ENCODE results near the gene CAMSAP3. TPM values are rescaled to one million over a fixed set of nuclear protein-coding genes. Genes with fewer than 3 reads are reported as not detected.
A peak's percentile ranks its signal among the peaks of the same experiment; 100 is the strongest.

The CAMSAP3 gene
- total and polyA plus RNA-seq, 10 donors = 0.28 to 1.5 (median 0.79) TPM

DNA sequence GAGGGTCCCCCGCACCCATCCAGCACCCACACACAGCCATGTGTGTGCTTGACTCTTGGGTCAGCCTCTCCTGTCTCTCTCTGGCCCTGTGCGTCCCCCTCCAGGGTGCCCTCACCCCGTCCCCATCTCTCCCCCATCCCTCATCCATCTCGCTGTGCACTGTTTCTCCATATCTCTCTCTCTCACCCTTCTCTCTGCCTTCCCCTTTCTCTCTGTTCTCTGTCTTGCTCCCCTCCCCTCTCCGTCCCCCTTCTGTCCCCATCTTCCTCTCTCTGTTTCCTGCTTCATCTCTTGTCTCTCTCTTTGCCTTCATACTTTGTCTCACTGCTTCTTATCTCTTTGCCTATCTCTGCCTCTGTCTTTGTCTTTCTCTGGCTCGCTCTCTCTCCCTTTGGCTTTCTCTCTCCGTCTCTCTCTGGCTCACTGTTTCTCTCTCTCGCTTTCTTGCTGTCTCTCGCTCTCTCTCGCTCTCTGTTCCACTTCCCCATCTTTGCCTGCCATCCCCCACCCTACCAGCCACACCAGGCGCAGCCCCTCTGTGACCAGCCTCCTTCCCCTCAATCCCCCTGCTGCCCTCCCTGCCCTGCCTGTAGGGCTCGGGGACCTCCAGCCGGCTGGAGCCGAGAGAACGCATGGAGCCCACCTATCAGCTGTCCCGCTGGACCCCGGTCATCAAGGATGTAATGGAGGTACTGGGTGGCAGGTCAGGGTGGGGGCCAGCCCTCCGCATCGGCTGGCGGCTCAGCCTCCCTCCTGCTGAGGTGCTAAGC lies 50.2 kb downstream of the CAMSAP3 start:
- WGBS, 5 donors = 49 to 75% (median 68%) methylated on average over 17 to 20 of the region's 20 CpGs
- DNase-seq = no peak
- H3K27me3 ChIP-seq (replicated peaks in 1 of 7) = peaks cover 0 to 5% (median 0%) of the 10 kb centered on the region in 7 donors
- intact Hi-C loops (cut with DNase I; ENCODE audit: low total_unique reads) = no loop called here
- peak overlapping the region in 3 of 8 donors; percentile 7 to 12 (median 8) for H3K4me3 ChIP-seq
- H3K36me3 ChIP-seq = peaks cover 0 to 66% (median 38%) of the 10 kb centered on the region in 6 donors
- peaks cover 0 to 34% (median 4%) of the 10 kb centered on the region in 6 donors for H3K4me1 ChIP-seq
- TF ChIP-seq POLR2AphosphoS5 (IDR thresholded peaks at IDR 0.05) (peak; percentile 10 to 71 (median 36)), POLR2A (IDR thresholded peaks at IDR 0.05) (no peak)
- TF ChIP-seq, protein P1, sequence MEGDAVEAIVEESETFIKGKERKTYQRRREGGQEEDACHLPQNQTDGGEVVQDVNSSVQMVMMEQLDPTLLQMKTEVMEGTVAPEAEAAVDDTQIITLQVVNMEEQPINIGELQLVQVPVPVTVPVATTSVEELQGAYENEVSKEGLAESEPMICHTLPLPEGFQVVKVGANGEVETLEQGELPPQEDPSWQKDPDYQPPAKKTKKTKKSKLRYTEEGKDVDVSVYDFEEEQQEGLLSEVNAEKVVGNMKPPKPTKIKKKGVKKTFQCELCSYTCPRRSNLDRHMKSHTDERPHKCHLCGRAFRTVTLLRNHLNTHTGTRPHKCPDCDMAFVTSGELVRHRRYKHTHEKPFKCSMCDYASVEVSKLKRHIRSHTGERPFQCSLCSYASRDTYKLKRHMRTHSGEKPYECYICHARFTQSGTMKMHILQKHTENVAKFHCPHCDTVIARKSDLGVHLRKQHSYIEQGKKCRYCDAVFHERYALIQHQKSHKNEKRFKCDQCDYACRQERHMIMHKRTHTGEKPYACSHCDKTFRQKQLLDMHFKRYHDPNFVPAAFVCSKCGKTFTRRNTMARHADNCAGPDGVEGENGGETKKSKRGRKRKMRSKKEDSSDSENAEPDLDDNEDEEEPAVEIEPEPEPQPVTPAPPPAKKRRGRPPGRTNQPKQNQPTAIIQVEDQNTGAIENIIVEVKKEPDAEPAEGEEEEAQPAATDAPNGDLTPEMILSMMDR (IDR thresholded peaks at IDR 0.05 in 8 of 11, conservative IDR thresholded peaks at IDR 0.05 in 3 of 11) = no peak
- H3K9me3 ChIP-seq = no peaks in the 10 kb centered on the region
- H3K27ac ChIP-seq = peak overlapping the region in 6 of 8 donors; percentile 15 to 84 (median 76)

DNA sequence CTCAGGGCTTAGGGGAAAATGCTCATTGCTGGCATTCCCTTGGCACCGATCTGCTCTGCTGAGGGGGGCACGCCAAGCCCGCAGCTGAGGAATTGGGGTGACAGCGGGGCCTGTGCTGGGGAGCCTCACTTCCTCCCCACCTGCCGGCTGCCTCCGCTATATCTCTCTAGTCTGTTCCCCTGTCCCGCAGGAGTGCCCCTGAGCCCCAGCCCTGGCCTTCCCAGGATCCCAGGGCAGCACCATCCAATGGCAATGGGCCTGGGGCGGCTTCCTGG lies 50.7 kb downstream of the CAMSAP3 start:
- Histone ChIP-seq H3K4me3 (peak overlapping the region in 3 of 8 donors; percentile 7 to 12 (median 8)), H3K27me3 (replicated peaks in 1 of 7) (peaks cover 0 to 10% (median 0%) of the 10 kb centered on the region in 7 donors), H3K36me3 (peaks cover 0 to 61% (median 38%) of the 10 kb centered on the region in 6 donors), H3K27ac (peak overlapping the region in 4 of 8 donors; percentile 74 to 84 (median 79)), H3K4me1 (peaks cover 0 to 35% (median 4%) of the 10 kb centered on the region in 6 donors), H3K9me3 (no peaks in the 10 kb centered on the region)
- 70 to 90% (median 86%) methylated on average over 2 to 8 of the region's 8 CpGs for WGBS, 5 donors
- TF ChIP-seq POLR2AphosphoS5 (IDR thresholded peaks at IDR 0.05) (peak in 1 of 3 donors; percentile 65), POLR2A (IDR thresholded peaks at IDR 0.05) (no peak)
- TF ChIP-seq, protein P1 (IDR thresholded peaks at IDR 0.05 in 8 of 11, conservative IDR thresholded peaks at IDR 0.05 in 3 of 11) = no peak
- intact Hi-C loops (cut with DNase I; ENCODE audit: low total_unique reads) = no loop called here
- no peak for DNase-seq

DNA sequence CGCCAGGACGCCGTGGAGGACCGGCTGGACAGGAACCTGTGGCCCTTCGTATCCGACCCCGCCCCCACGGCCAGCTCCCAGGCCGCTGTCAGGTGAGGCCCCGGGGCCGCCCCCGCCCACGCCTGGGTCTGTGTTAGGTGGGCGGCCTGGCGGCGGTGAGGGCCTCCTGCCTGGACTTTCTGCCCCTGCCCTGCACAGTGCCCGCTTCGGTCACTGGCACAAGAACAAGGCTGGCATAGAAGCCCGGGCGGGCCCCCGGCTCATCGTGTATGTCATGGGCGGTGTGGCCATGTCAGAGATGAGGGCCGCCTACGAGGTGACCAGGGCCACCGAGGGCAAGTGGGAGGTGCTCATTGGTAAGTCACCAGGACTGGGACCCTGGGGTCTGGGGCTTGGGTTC lies 51.5 kb downstream of the CAMSAP3 start:
- Histone ChIP-seq H3K27ac (peak overlapping the region in 1 of 8 donors; percentile 84), H3K27me3 (replicated peaks in 1 of 7) (peaks cover 0 to 14% (median 0%) of the 10 kb centered on the region in 7 donors), H3K36me3 (peaks cover 0 to 53% (median 33%) of the 10 kb centered on the region in 6 donors), H3K9me3 (no peaks in the 10 kb centered on the region), H3K4me3 (no peak overlapping the region), H3K4me1 (peaks cover 0 to 43% (median 11%) of the 10 kb centered on the region in 6 donors)
- WGBS, 5 donors = 91 to 97% (median 95%) methylated on average over 7 to 26 of the region's 26 CpGs
- DNase-seq = no peak
- TF ChIP-seq POLR2AphosphoS5 (IDR thresholded peaks at IDR 0.05) (peak in 1 of 3 donors; percentile 60), POLR2A (IDR thresholded peaks at IDR 0.05) (no peak)
- intact Hi-C loops (cut with DNase I; ENCODE audit: low total_unique reads) = no loop called here

DNA sequence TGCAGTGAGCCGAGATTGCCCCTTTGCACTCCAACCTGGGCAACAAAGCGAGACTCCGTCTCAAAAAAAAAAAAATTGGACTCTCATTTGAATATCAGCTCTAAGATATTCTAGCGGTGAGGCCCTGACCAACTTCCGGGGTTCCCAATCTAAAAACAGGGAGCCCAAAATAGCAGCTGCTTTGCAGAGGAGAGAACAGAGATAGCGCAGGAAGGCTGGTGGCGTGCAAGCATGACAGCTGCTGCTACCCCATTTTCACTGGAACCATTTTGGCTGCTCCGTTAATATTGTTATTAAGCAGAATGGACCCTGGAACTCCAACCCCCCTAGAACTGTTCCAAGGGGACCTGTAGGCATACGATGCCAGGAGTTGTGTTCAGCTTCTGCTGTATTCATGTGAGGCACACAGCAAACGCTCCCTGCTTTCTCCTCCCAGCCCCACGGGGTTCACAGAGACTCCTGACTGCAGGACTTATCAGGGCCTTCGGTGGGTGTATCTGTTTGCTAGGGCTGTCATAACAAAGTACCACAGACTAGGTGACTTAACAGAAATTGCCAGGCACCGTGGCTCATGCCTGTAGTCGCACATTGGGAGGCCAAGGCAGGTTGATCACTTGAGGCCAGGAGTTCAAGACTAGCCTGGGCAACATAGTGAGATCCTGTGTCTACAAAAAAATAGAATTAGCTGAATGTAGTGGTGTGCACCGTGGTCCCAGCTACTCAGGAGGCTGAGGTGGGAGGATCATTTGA lies 52.8 kb downstream of the CAMSAP3 start:
- no peak for DNase-seq
- H3K9me3 ChIP-seq = no peaks in the 10 kb centered on the region
- H3K36me3 ChIP-seq = peaks cover 0 to 41% (median 27%) of the 10 kb centered on the region in 6 donors
- no peak for TF ChIP-seq POLR2AphosphoS5 (IDR thresholded peaks at IDR 0.05)
- H3K4me1 ChIP-seq = peaks cover 3 to 56% (median 17%) of the 10 kb centered on the region in 6 donors
- H3K4me3 ChIP-seq = no peak overlapping the region
- H3K27ac ChIP-seq = no peak overlapping the region
- peaks cover 0 to 14% (median 0%) of the 10 kb centered on the region in 7 donors for H3K27me3 ChIP-seq (replicated peaks in 1 of 7)
- intact Hi-C loops (cut with DNase I; ENCODE audit: low total_unique reads) = no loop called here
- WGBS, 5 donors = 83 to 88% (median 85%) methylated on average over 15 of the region's 15 CpGs

Measured in spleen (tissue), 11 donors.